HEK293 (cell line): ENCODE measurements around the gene A4GALT.
A peak's percentile ranks its signal among the peaks of the same experiment; 100 is the strongest.

Source experiments
- CTCF ChIA-PET: fragments of 350-600 bp; formaldehyde crosslinking; extraction: SDS; loops from one replicate; lab custom pipeline; 2021; ENCODE audit warnings: antibody characterized with exemption; lab: Yijun Ruan, JAX
- POLR2A ChIA-PET: fragments of 300-600 bp; formaldehyde crosslinking; extraction: SDS; loops from one replicate; lab custom pipeline; 2020; ENCODE audit warnings: antibody characterized with exemption, inconsistent platforms; lab: Yijun Ruan, JAX
- H3K27ac ChIP-seq: fragments of 200-500 bp; sonication (Bioruptor generic); 2 replicates; pipeline ENCODE4 v1.5.1; 2014; ENCODE audit warnings: low read depth, low read length, control low read depth, inconsistent platforms; ENCODE audit errors: extremely low read depth
- H3K36me3 ChIP-seq, 2 experiments: fragments of 200-500 bp in 1 of 2; sonication (Bioruptor generic) in 1 of 2; 1 replicate in 1 of 2; 2 replicates in 1 of 2; pipeline ENCODE4 v1.5.1; 2014 to 2017; ENCODE audit warnings: inconsistent platforms in 2 of 2, low read length in 2 of 2; ENCODE audit not compliant: control insufficient read depth in 2 of 2, insufficient read depth in 1 of 2
- H3K4me1 ChIP-seq: fragments of 200-500 bp; sonication (Bioruptor generic); 2 replicates; pipeline ENCODE4 v1.5.1; 2014; ENCODE audit warnings: mild to moderate bottlenecking, low read length, inconsistent platforms; ENCODE audit not compliant: control insufficient read depth, insufficient read depth
- H3K4me3 ChIP-seq: 2 replicates; pipeline ENCODE4 v1.5.1; 2011; ENCODE audit warnings: low read depth, mild to moderate bottlenecking, control low read depth, low read length, moderate library complexity
- H3K9me3 ChIP-seq: fragments of 200-500 bp; sonication (Bioruptor generic); 2 replicates; pipeline ENCODE4 v1.5.1; 2014; ENCODE audit warnings: low read depth, low read length, inconsistent platforms; ENCODE audit not compliant: control insufficient read depth, insufficient read depth
- EGR2 ChIP-seq: fragments of 450-650 bp; formaldehyde crosslinking; IDR thresholded peaks from 2 replicates; pipeline ENCODE4 v1.5.1; 2016; ENCODE audit warnings: low read depth, missing biosample characterization, missing genetic modification characterization
- GLIS2 ChIP-seq: fragments of 450-650 bp; formaldehyde crosslinking; IDR thresholded peaks from 2 replicates; pipeline ENCODE4 v1.5.1; 2016; ENCODE audit warnings: missing biosample characterization, missing genetic modification characterization
- MYNN ChIP-seq: fragments of 450-650 bp; formaldehyde crosslinking; IDR thresholded peaks from 2 replicates; pipeline ENCODE4 v1.5.1; 2016; ENCODE audit warnings: missing biosample characterization, missing genetic modification characterization, borderline replicate concordance
- ZFP41 ChIP-seq: fragments of 450-650 bp; formaldehyde crosslinking; IDR thresholded peaks from 2 replicates; pipeline ENCODE4 v1.5.1; 2016; ENCODE audit warnings: missing biosample characterization, missing genetic modification characterization, borderline replicate concordance
- ZNF324 ChIP-seq: fragments of 450-650 bp; formaldehyde crosslinking; IDR thresholded peaks from 2 replicates; pipeline ENCODE4 v1.5.1; 2016; ENCODE audit warnings: missing biosample characterization, missing genetic modification characterization
- ZNF544 ChIP-seq: fragments of 450-650 bp; formaldehyde crosslinking; IDR thresholded peaks from 2 replicates; pipeline ENCODE4 v1.5.0; 2017; ENCODE audit warnings: missing biosample characterization, missing genetic modification characterization
- ZNF600 ChIP-seq: fragments of 450-650 bp; formaldehyde crosslinking; IDR thresholded peaks from 2 replicates; pipeline ENCODE4 v1.5.1; 2016; ENCODE audit warnings: missing biosample characterization, missing genetic modification characterization
- ZNF624 ChIP-seq: fragments of 450-650 bp; formaldehyde crosslinking; IDR thresholded peaks from 2 replicates; pipeline ENCODE4 v1.5.1; 2017; ENCODE audit warnings: missing biosample characterization, missing genetic modification characterization
- ZNF626 ChIP-seq: fragments of 450-650 bp; sonication (Bioruptor Pico); formaldehyde crosslinking; IDR thresholded peaks from 2 replicates; pipeline ENCODE4 v1.5.1; 2018; ENCODE audit warnings: missing biosample characterization, missing genetic modification characterization, inconsistent platforms
- ZNF629 ChIP-seq: fragments of 450-650 bp; formaldehyde crosslinking; IDR thresholded peaks from 2 replicates; pipeline ENCODE4 v1.5.1; 2017; ENCODE audit warnings: missing biosample characterization, missing genetic modification characterization
- ZNF785 ChIP-seq: fragments of 450-650 bp; formaldehyde crosslinking; IDR thresholded peaks from 2 replicates; pipeline ENCODE4 v1.5.1; 2016; ENCODE audit warnings: missing biosample characterization, missing genetic modification characterization
- TF ChIP-seq, protein P1 (sequence below): fragments of 450-650 bp; formaldehyde crosslinking; IDR thresholded peaks from 2 replicates; pipeline ENCODE4 v1.5.1; 2016; ENCODE audit warnings: missing biosample characterization, missing genetic modification characterization
- TF ChIP-seq, protein P2 (sequence below): fragments of 450-650 bp; formaldehyde crosslinking; IDR thresholded peaks from 2 replicates; pipeline ENCODE4 v1.5.1; 2016; ENCODE audit warnings: missing biosample characterization, missing genetic modification characterization
- TF ChIP-seq, protein P3 (sequence below): fragments of 450-650 bp; formaldehyde crosslinking; IDR thresholded peaks from 2 replicates; pipeline ENCODE4 v1.5.1; 2016; ENCODE audit warnings: missing biosample characterization, missing genetic modification characterization
- TF ChIP-seq, protein P4 (sequence below): fragments of 450-650 bp; IDR thresholded peaks from 2 replicates; pipeline ENCODE4 v1.5.1; 2018; ENCODE audit warnings: missing biosample characterization, missing genetic modification characterization
- TF ChIP-seq, protein P5 (sequence below): fragments of 450-650 bp; formaldehyde crosslinking; IDR thresholded peaks from 2 replicates; pipeline ENCODE4 v1.5.1; 2016; ENCODE audit warnings: missing biosample characterization, missing genetic modification characterization
- TF ChIP-seq, protein P6 (sequence below): fragments of 450-650 bp; formaldehyde crosslinking; IDR thresholded peaks from 2 replicates; pipeline ENCODE4 v1.5.0; 2017; ENCODE audit warnings: missing biosample characterization, missing genetic modification characterization, borderline replicate concordance
- TF ChIP-seq, protein P7 (sequence below): fragments of 450-650 bp; formaldehyde crosslinking; IDR thresholded peaks from 2 replicates; pipeline ENCODE4 v1.5.1; 2016; ENCODE audit warnings: missing biosample characterization, missing genetic modification characterization
- TF ChIP-seq, protein P8 (sequence below): fragments of 450-650 bp; formaldehyde crosslinking; IDR thresholded peaks from 2 replicates; pipeline ENCODE4 v1.5.1; 2016; ENCODE audit warnings: missing biosample characterization, missing genetic modification characterization

The A4GALT gene

DNA sequence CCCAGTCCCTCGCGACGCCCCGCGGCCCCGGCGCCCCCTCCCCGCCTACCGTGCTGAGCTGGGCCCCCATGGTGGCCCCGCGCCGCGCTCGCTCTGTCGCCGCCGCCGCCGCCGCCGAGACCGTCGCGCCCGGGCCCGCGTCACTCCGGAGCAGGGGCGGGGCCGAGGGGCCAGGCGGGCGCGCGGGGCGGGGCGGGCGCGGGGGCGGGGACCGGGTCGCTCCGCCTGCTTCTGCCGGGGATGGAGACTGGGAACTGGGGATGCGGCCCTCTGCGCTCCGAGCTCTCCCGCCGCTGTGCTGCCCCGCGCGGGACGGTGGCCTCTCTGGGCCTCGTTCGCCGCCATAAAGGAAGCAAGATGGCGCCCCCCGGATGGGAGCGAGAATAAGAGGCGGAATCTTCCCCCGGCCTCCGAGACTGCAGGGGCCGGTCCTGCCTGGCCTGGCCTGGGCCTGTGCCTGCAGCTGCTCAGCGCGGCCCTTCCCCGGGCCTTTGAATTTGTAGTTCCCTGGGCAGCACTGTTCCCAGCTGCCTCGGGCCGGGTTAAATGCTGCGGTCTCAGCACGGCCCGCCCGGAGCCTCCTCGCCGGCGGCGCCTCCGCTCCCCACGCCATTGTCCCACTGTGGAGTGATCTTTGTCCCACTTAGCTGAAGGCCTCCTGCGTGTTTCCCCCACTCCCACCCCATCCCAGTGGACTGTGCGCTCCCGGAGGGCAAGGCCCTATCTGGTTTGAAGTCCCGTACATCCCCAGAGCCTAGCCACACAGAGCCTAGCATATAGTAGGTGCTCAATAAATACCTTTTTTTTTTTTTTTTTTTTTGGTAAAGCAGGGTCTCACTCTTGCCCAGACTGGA lies 71.2 kb downstream of the A4GALT start, which contains the start of gene CYB5R3 (continued):
- TF ChIP-seq, protein P1, sequence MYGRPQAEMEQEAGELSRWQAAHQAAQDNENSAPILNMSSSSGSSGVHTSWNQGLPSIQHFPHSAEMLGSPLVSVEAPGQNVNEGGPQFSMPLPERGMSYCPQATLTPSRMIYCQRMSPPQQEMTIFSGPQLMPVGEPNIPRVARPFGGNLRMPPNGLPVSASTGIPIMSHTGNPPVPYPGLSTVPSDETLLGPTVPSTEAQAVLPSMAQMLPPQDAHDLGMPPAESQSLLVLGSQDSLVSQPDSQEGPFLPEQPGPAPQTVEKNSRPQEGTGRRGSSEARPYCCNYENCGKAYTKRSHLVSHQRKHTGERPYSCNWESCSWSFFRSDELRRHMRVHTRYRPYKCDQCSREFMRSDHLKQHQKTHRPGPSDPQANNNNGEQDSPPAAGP = 0 out of 2 replicates have a peak, but pooled peaks have one; percentile 28
- TF ChIP-seq ZNF626 (tag by site-specific recombination) = no peak
- TF ChIP-seq ZNF629 (tag by site-specific recombination) = no peak
- no peak for TF ChIP-seq ZFP41
- TF ChIP-seq, protein P2, sequence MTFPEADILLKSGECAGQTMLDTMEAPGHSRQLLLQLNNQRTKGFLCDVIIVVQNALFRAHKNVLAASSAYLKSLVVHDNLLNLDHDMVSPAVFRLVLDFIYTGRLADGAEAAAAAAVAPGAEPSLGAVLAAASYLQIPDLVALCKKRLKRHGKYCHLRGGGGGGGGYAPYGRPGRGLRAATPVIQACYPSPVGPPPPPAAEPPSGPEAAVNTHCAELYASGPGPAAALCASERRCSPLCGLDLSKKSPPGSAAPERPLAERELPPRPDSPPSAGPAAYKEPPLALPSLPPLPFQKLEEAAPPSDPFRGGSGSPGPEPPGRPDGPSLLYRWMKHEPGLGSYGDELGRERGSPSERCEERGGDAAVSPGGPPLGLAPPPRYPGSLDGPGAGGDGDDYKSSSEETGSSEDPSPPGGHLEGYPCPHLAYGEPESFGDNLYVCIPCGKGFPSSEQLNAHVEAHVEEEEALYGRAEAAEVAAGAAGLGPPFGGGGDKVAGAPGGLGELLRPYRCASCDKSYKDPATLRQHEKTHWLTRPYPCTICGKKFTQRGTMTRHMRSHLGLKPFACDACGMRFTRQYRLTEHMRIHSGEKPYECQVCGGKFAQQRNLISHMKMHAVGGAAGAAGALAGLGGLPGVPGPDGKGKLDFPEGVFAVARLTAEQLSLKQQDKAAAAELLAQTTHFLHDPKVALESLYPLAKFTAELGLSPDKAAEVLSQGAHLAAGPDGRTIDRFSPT = no peak
- TF ChIP-seq MYNN = no peak
- TF ChIP-seq, protein P3, sequence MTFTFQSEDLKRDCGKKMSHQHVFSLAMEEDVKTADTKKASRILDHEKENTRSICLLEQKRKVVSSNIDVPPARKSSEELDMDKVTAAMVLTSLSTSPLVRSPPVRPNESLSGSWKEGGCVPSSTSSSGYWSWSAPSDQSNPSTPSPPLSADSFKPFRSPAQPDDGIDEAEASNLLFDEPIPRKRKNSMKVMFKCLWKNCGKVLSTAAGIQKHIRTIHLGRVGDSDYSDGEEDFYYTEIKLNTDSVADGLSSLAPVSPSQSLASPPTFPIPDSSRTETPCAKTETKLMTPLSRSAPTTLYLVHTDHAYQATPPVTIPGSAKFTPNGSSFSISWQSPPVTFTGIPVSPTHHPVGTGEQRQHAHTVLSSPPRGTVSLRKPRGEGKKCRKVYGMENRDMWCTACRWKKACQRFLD (tag by site-specific recombination) = no peak
- TF ChIP-seq EGR2 (tag by site-specific recombination) = no peak
- TF ChIP-seq ZNF544 (tag by site-specific recombination) = no peak
- TF ChIP-seq, all 188 proteins: peak for 18

DNA sequence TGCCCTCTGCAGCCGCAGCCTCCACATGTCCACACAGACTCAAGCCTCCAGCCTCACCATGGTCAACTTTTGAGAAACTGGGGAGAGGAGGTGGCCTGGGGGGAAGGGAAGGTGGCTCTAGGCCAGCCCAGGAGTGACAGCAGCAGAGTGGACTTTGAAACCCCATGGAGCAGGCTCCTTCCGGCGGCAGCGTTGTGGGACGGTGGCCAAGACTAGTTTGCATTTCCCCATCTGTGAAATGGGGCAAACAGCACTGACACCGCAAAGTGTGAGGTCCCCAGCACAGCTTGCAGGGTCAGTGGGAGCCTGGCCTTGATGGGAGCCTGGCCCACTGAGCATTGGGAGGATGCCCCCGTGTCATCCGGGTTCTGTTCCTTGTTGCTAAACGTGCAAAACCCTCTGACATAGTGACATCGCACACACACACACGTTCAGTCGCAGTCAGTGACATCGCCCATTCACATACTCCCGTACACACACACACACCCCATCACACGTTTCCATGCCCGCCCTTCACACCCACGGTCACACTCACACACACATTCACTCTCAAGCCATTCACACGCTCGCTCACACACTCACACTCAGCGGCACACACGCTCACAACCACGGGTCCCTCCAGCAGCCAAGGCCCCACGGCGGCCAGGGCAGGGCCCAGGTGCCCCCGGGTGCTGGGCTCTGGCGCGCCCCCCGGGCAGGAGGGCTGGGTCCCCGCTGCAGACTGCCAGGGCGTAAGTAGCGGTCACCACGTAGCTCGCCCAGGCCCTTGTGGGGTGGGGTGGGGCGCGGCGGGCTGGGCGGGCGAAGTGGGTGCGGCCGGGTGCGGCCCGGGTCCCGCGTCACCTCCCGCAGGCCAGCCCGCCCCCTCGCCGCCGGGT lies 72.1 kb downstream of the A4GALT start:
- CTCF ChIA-PET = interaction anchor here (1.6 to 3.1 kb wide), 3 partner anchors 27 to 219 kb away, joined by 6 to 18 read pairs (median 7); no protein-coding TSS in a partner anchor
- H3K27ac ChIP-seq = peak overlapping the region; percentile 52
- peak overlapping the region; percentile 72 for H3K4me3 ChIP-seq
- TF ChIP-seq, protein P4, sequence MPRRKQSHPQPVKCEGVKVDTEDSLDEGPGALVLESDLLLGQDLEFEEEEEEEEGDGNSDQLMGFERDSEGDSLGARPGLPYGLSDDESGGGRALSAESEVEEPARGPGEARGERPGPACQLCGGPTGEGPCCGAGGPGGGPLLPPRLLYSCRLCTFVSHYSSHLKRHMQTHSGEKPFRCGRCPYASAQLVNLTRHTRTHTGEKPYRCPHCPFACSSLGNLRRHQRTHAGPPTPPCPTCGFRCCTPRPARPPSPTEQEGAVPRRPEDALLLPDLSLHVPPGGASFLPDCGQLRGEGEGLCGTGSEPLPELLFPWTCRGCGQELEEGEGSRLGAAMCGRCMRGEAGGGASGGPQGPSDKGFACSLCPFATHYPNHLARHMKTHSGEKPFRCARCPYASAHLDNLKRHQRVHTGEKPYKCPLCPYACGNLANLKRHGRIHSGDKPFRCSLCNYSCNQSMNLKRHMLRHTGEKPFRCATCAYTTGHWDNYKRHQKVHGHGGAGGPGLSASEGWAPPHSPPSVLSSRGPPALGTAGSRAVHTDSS (tag by site-specific recombination) = no peak
- TF ChIP-seq GLIS2 = peak; percentile 91; the same call in 1 of the 2 replicates
- peak; percentile 52; the same call in 1 of the 2 replicates for TF ChIP-seq MYNN
- TF ChIP-seq, protein P5, sequence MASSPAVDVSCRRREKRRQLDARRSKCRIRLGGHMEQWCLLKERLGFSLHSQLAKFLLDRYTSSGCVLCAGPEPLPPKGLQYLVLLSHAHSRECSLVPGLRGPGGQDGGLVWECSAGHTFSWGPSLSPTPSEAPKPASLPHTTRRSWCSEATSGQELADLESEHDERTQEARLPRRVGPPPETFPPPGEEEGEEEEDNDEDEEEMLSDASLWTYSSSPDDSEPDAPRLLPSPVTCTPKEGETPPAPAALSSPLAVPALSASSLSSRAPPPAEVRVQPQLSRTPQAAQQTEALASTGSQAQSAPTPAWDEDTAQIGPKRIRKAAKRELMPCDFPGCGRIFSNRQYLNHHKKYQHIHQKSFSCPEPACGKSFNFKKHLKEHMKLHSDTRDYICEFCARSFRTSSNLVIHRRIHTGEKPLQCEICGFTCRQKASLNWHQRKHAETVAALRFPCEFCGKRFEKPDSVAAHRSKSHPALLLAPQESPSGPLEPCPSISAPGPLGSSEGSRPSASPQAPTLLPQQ (tag by site-specific recombination) = 0 out of 2 replicates have a peak, but pooled peaks have one; percentile 49
- no peak for TF ChIP-seq ZNF324 (tag by site-specific recombination)
- no peak for TF ChIP-seq ZNF624 (tag by site-specific recombination)
- TF ChIP-seq, protein P6, sequence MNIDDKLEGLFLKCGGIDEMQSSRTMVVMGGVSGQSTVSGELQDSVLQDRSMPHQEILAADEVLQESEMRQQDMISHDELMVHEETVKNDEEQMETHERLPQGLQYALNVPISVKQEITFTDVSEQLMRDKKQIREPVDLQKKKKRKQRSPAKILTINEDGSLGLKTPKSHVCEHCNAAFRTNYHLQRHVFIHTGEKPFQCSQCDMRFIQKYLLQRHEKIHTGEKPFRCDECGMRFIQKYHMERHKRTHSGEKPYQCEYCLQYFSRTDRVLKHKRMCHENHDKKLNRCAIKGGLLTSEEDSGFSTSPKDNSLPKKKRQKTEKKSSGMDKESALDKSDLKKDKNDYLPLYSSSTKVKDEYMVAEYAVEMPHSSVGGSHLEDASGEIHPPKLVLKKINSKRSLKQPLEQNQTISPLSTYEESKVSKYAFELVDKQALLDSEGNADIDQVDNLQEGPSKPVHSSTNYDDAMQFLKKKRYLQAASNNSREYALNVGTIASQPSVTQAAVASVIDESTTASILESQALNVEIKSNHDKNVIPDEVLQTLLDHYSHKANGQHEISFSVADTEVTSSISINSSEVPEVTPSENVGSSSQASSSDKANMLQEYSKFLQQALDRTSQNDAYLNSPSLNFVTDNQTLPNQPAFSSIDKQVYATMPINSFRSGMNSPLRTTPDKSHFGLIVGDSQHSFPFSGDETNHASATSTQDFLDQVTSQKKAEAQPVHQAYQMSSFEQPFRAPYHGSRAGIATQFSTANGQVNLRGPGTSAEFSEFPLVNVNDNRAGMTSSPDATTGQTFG (tag by site-specific recombination) = peak; percentile 10; the same call in 1 of the 2 replicates
- 0 out of 2 replicates have a peak, but pooled peaks have one; percentile 50 for TF ChIP-seq ZNF600 (tag by site-specific recombination)
- TF ChIP-seq ZNF785 (tag by site-specific recombination) = peak; percentile 78; the same call in 1 of the 2 replicates
- TF ChIP-seq, protein P7, sequence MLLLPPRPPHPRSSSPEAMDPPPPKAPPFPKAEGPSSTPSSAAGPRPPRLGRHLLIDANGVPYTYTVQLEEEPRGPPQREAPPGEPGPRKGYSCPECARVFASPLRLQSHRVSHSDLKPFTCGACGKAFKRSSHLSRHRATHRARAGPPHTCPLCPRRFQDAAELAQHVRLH = 0 out of 2 replicates have a peak, but pooled peaks have one; percentile 36
- TF ChIP-seq, protein P8, sequence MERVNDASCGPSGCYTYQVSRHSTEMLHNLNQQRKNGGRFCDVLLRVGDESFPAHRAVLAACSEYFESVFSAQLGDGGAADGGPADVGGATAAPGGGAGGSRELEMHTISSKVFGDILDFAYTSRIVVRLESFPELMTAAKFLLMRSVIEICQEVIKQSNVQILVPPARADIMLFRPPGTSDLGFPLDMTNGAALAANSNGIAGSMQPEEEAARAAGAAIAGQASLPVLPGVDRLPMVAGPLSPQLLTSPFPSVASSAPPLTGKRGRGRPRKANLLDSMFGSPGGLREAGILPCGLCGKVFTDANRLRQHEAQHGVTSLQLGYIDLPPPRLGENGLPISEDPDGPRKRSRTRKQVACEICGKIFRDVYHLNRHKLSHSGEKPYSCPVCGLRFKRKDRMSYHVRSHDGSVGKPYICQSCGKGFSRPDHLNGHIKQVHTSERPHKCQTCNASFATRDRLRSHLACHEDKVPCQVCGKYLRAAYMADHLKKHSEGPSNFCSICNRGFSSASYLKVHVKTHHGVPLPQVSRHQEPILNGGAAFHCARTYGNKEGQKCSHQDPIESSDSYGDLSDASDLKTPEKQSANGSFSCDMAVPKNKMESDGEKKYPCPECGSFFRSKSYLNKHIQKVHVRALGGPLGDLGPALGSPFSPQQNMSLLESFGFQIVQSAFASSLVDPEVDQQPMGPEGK (tag by site-specific recombination) = peak; percentile 93

More for the DNA sequence above, 72.1 kb downstream of the A4GALT start:
- no peaks in the 10 kb centered on the region for H3K9me3 ChIP-seq
- H3K4me1 ChIP-seq = peaks cover 22% of the 10 kb centered on the region
- no peaks in the 10 kb centered on the region for H3K36me3 ChIP-seq
- POLR2A ChIA-PET = interaction anchor here (1.0 to 1.9 kb wide), 4 partner anchors 27 to 539 kb away, joined by 4 to 18 read pairs (median 6); partner anchors contain the start of genes POLDIP3 and TTLL12
